ENCODE measurements around the gene PACSIN3. TPM values are rescaled to one million over a fixed set of nuclear protein-coding genes. Genes with fewer than 3 reads are reported as not detected.

PACSIN3 gene
- total and polyA plus RNA-seq, 2 of the 13 experiments (the other 11 are each of a cell fraction or from before 2014, with no cell fraction given): 47.9 to 93.3 TPM

GRCh38 chr11:47177846-47178245 is 8.4 kb downstream of the PACSIN3 start (continued):
- no peak for TF ChIP-seq ZBTB25 (CRISPR knock-in tag; IDR thresholded peaks at IDR 0.05)
- peak; percentile 40 for TF ChIP-seq HIVEP1 (CRISPR knock-in tag; IDR thresholded peaks at IDR 0.05)
- peak; percentile 67 for TF ChIP-seq SALL2 (CRISPR knock-in tag; IDR thresholded peaks at IDR 0.05)
- peak; percentile 72; the same call in 1 of the 2 replicates for TF ChIP-seq HIC2 (CRISPR knock-in tag; IDR thresholded peaks at IDR 0.05; ENCODE audit: low read depth)
- no peak for TF ChIP-seq ZNF362 (CRISPR knock-in tag; IDR thresholded peaks at IDR 0.05; ENCODE audit: borderline replicate concordance)
- TF ChIP-seq PCBP1 (IDR thresholded peaks at IDR 0.05; ENCODE audit: borderline replicate concordance, low read depth, low read length): 0 out of 2 replicates have a peak, but pooled peaks have one; percentile 42
- TF ChIP-seq YY1 (IDR thresholded peaks at IDR 0.05; ENCODE audit: insufficient read depth, insufficient replicate concordance, low read depth, low read length): peak; percentile 34
- no peak for TF ChIP-seq MBNL3 (CRISPR knock-in tag; conservative IDR thresholded peaks at IDR 0.05)
- peak; percentile 72 for TF ChIP-seq SAP130 (CRISPR knock-in tag; IDR thresholded peaks at IDR 0.05; ENCODE audit: low read depth)
- TF ChIP-seq ZBTB7B (CRISPR knock-in tag; IDR thresholded peaks at IDR 0.05): peak; percentile 67
- peak; percentile 37; the same call in 1 of the 2 replicates for TF ChIP-seq PHF8 (CRISPR knock-in tag; IDR thresholded peaks at IDR 0.05)
- peak; percentile 41; the same call in 1 of the 2 replicates for TF ChIP-seq NCOR1 (IDR thresholded peaks at IDR 0.05; ENCODE audit: borderline replicate concordance, low read length)
- peak; percentile 84 for TF ChIP-seq PAXIP1 (CRISPR knock-in tag; conservative IDR thresholded peaks at IDR 0.05)
- no peak for TF ChIP-seq SUZ12 (IDR thresholded peaks at IDR 0.05; ENCODE audit: low read depth, low read length)
- 0 out of 2 replicates have a peak, but pooled peaks have one; percentile 16 for TF ChIP-seq ZBTB33 (CRISPR knock-in tag; IDR thresholded peaks at IDR 0.05)
- 0 out of 2 replicates have a peak, but pooled peaks have one; percentile 21 for TF ChIP-seq RCOR2 (CRISPR knock-in tag; IDR thresholded peaks at IDR 0.05)
- TF ChIP-seq FOXP4 (CRISPR knock-in tag; IDR thresholded peaks at IDR 0.05): 0 out of 2 replicates have a peak, but pooled peaks have one; percentile 28
- TF ChIP-seq ZFY (CRISPR knock-in tag; IDR thresholded peaks at IDR 0.05): 0 out of 2 replicates have a peak, but pooled peaks have one; percentile 23
